Liver (tissue), 9 donors: ENCODE measurements around the gene FOXL2NB. TPM values are rescaled to one million over a fixed set of nuclear protein-coding genes. Genes with fewer than 3 reads are reported as not detected.
A peak's percentile ranks its signal among the peaks of the same experiment; 100 is the strongest.

Experiments used
- DNase-seq: peaks from one replicate; pipeline ENCODE4 v3.0.0-alpha.2; 2017; ENCODE audit warnings: low spot score
- H3K27ac ChIP-seq, 2 donors: one replicate each; pipeline ENCODE4 v1.7.0; 2013; ENCODE audit warnings: inconsistent platforms in 2 of 2, low read length in 2 of 2, control low read depth in 1 of 2, low read depth in 1 of 2, mild to moderate bottlenecking in 1 of 2
- H3K27me3 ChIP-seq, 4 donors: one replicate each; pipeline versions ENCODE4 v1.6.1 to v1.7.0; 2013; ENCODE audit warnings: low read length in 3 of 4, inconsistent platforms in 1 of 4, mild to moderate bottlenecking in 1 of 4, moderate library complexity in 1 of 4; ENCODE audit not compliant: control insufficient read depth in 4 of 4, insufficient read depth in 4 of 4
- H3K36me3 ChIP-seq, 4 donors: one replicate each; pipeline versions ENCODE4 v1.6.1 to v1.7.0; 2013; ENCODE audit warnings: low read length in 3 of 4, mild to moderate bottlenecking in 3 of 4, low read depth in 1 of 4, moderate library complexity in 1 of 4; ENCODE audit not compliant: control insufficient read depth in 4 of 4, insufficient read depth in 3 of 4
- H3K4me1 ChIP-seq, 4 donors: one replicate each; pipeline versions ENCODE4 v1.6.1 to v1.7.0; 2013; ENCODE audit warnings: low read length in 3 of 4, mild to moderate bottlenecking in 3 of 4, moderate library complexity in 1 of 4; ENCODE audit not compliant: control insufficient read depth in 4 of 4, insufficient read depth in 4 of 4
- H3K4me3 ChIP-seq, 3 donors: one replicate each; pipeline versions ENCODE4 v1.6.1 to v1.7.0; 2013; ENCODE audit warnings: low read length in 3 of 3, control low read depth in 1 of 3, low read depth in 1 of 3, mild to moderate bottlenecking in 1 of 3
- H3K9ac ChIP-seq, 2 donors: one replicate each; pipeline ENCODE4 v1.7.0; 2013; ENCODE audit warnings: low read length in 2 of 2, mild to moderate bottlenecking in 2 of 2, moderate library complexity in 2 of 2, control low read depth in 1 of 2, low read depth in 1 of 2
- H3K9me3 ChIP-seq, 4 donors: one replicate each; pipeline versions ENCODE4 v1.6.1 to v1.7.0; 2013; ENCODE audit warnings: low read length in 3 of 4; ENCODE audit not compliant: control insufficient read depth in 4 of 4
- EGR1 ChIP-seq, 2 donors: IDR thresholded peaks; 2 replicates each; pipeline ENCODE4 v1.6.1; 2016 to 2018; ENCODE audit warnings: antibody characterized with exemption in 2 of 2, low read depth in 2 of 2
- HNF4G ChIP-seq: IDR thresholded peaks from 2 replicates; pipeline ENCODE4 v1.6.1; 2016; ENCODE audit warnings: antibody characterized with exemption
- JUND ChIP-seq, 2 donors: IDR thresholded peaks; 2 replicates each; pipeline ENCODE4 v1.6.1; 2016; ENCODE audit warnings: antibody characterized with exemption in 2 of 2
- RAD21 ChIP-seq, 2 donors: IDR thresholded peaks; 2 replicates each; pipeline ENCODE4 v1.6.1; 2016; ENCODE audit warnings: antibody characterized with exemption in 2 of 2, mild to moderate bottlenecking in 2 of 2
- SP1 ChIP-seq: IDR thresholded peaks from 2 replicates; pipeline ENCODE4 v1.6.1; 2018; ENCODE audit warnings: antibody characterized with exemption, mild to moderate bottlenecking
- YY1 ChIP-seq: IDR thresholded peaks from 2 replicates; pipeline ENCODE4 v1.6.1; 2016; ENCODE audit warnings: antibody characterized with exemption, mild to moderate bottlenecking
- WGBS: extraction: QIAGEN DNeasy Blood & Tissue Kit; methylation state at CpG from one replicate; pipeline ENCODE4 v1.1.7; 2013; 5-methylcytosine and 5-hydroxymethylcytosine counted together
- polyA plus RNA-seq, 2 donors: library from polyadenylated mRNA; stranded (reverse) in 1 of 2; unstranded in 1 of 2; fragments of 200-250 nt in 1 of 2; fragments of >200 nt in 1 of 2; fragmentation: Nextera tagmentation in 1 of 2; extraction: Ambion mirVana in 1 of 2; gene quantifications; one replicate each; pipeline versions ENCODE4 v1.2.1 to v1.2.3, GENCODE V29; 2013 to 2015
- total RNA-seq, 2 donors: library from RNA; depleted of rRNA; stranded (reverse); fragments of >200 nt; gene quantifications; one replicate each; pipeline ENCODE4 v1.2.3, GENCODE V29; 2014
- TF ChIP-seq, protein P1 (sequence below): fragments of 150-350 bp; IDR thresholded peaks from 2 replicates; pipeline ENCODE4 v1.5.1; 2017; ENCODE audit warnings: improper control_type of control experiment, low read depth, low read length; ENCODE audit not compliant: missing input control
- donor health status: healthy.
- donor health status: healthy.
- donor health status: healthy.
- donor health status: healthy.
- donor health status: healthy.

The FOXL2NB gene
- total and polyA plus RNA-seq, 4 donors = not detected

DNA sequence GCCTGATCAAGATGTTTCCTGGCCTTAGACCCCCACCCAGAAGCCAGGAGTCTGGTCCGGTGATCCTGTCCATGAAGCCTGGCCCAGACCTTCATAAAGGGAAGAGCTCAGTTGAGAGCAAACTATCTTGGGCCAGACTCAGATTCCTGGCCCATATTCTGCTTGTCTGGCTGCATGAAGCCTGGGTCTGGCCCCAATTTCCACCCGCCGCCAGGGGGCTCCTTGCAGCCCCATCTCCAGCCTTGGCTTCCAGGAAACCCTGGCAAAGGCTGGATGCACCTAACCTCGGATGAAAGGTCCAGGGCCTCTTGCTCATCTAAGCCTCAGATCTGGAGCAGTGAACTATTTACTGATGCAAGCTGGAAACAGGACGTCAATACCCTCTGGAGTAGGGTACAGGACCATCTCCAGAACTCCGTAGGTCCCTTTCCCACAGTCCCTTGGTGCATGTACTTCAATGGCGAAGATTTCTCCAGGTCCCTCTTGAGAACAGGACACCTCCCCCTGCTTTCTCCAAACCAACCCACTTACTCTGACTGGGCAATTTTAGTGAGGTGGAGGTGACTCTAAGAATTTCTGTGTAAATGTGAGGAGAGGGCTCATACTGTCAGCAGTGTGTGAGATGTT is 5.6 kb upstream of the FOXL2NB start:
- H3K4me1 ChIP-seq = peaks cover 25 to 50% (median 31%) of the 10 kb centered on the region in 4 donors
- H3K4me3 ChIP-seq = no peak overlapping the region
- H3K27ac ChIP-seq = no peak overlapping the region
- 47% methylated on average over 7 of the region's 7 CpGs for WGBS
- peaks cover 18 to 37% (median 27%) of the 10 kb centered on the region in 4 donors for H3K27me3 ChIP-seq
- no peak overlapping the region for H3K9ac ChIP-seq
- TF ChIP-seq JUND (IDR thresholded peaks at IDR 0.05) (no peak), RAD21 (IDR thresholded peaks at IDR 0.05) (peak; percentile 62 to 71)
- TF ChIP-seq, protein P1, sequence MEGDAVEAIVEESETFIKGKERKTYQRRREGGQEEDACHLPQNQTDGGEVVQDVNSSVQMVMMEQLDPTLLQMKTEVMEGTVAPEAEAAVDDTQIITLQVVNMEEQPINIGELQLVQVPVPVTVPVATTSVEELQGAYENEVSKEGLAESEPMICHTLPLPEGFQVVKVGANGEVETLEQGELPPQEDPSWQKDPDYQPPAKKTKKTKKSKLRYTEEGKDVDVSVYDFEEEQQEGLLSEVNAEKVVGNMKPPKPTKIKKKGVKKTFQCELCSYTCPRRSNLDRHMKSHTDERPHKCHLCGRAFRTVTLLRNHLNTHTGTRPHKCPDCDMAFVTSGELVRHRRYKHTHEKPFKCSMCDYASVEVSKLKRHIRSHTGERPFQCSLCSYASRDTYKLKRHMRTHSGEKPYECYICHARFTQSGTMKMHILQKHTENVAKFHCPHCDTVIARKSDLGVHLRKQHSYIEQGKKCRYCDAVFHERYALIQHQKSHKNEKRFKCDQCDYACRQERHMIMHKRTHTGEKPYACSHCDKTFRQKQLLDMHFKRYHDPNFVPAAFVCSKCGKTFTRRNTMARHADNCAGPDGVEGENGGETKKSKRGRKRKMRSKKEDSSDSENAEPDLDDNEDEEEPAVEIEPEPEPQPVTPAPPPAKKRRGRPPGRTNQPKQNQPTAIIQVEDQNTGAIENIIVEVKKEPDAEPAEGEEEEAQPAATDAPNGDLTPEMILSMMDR = peak; percentile 44
- H3K36me3 ChIP-seq = no peaks in the 10 kb centered on the region
- DNase-seq = peak; percentile 62
- H3K9me3 ChIP-seq = no peaks in the 10 kb centered on the region

DNA sequence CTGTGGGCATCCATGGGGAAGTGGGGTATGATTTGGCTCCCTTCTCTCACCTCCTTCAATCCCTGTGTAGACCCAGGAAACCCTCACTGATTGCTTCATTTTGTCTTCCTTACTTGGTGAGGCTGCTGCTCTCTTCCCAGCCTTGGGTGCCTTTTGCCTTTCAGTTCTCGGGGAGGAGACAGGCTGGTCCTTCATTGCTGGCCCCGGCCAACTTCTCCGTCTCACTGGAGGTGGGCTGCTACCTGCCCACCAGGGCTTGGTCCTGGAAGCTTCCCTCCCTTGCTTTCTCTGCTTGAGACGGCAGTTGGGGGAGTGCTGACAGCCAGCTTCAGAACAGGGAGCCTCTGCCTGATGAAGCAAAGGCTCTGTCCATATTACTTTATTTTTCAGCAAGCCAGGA is 4.7 kb upstream of the FOXL2NB start:
- no peak overlapping the region for H3K9ac ChIP-seq
- no peak overlapping the region for H3K4me3 ChIP-seq
- no peak for DNase-seq
- no peak for TF ChIP-seq HNF4G
- no peak for TF ChIP-seq SP1
- TF ChIP-seq, protein P1 = no peak
- H3K9me3 ChIP-seq = no peaks in the 10 kb centered on the region
- no peaks in the 10 kb centered on the region for H3K36me3 ChIP-seq
- no peak overlapping the region for H3K27ac ChIP-seq
- WGBS = 75% methylated on average over 4 of the region's 4 CpGs
- peaks cover 21 to 34% (median 28%) of the 10 kb centered on the region in 4 donors for H3K27me3 ChIP-seq
- peaks cover 27 to 48% (median 30%) of the 10 kb centered on the region in 4 donors for H3K4me1 ChIP-seq

DNA sequence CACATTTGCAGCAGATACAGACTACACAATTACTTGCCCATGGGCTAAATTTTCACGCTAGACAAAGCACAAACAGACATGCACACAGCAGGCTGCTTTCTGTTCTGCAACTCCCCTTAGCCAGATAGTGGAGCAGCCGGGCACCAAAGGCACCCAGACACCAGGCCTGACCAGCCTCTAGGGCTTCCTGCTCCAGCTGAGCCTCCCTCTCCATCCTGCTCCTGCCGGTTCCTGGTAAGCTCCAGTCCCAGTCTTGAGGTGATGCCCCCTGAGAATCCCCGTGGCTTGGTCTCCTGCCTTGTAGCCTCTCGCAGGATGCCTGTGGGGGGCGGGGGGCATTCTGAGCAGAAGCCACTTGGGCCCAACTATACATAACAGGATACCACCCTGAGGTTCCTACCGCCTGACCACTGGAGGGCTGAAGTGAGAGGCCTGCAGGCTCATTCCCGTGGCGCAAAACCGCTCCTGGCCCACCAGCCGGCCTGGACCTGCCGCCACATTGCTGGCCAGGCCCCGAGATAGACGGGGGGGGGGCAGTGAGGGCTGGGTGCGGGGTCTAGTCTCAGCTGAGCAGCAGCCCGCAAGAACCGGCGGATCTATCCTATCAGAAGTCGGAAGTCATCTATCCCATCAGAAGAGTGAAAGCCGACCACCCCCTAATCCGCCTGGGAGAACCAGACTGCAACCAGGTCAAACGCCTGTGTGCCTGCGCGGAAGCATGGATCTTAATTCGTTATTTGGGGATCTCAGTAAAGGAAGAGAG is 4.0 kb upstream of the FOXL2NB start:
- Histone ChIP-seq H3K27ac (no peak overlapping the region), H3K9ac (no peak overlapping the region), H3K4me3 (no peak overlapping the region), H3K36me3 (no peaks in the 10 kb centered on the region), H3K27me3 (peaks cover 18 to 33% (median 26%) of the 10 kb centered on the region in 4 donors), H3K4me1 (peaks cover 25 to 45% (median 30%) of the 10 kb centered on the region in 4 donors), H3K9me3 (no peaks in the 10 kb centered on the region)
- 21% methylated on average over 25 of the region's 25 CpGs for WGBS
- DNase-seq = no peak
- TF ChIP-seq SP1 (no peak), EGR1 (IDR thresholded peaks at IDR 0.05; ENCODE audit: low read depth in 2 of 2) (no peak), YY1 (no peak), RAD21 (IDR thresholded peaks at IDR 0.05) (no peak), HNF4G (no peak)
